Skin epidermis (tissue), 12 donors: Measurements from ENCODE around the gene TRA2A.
"Not testable (repeated sequence)": the region's sequence is repeated elsewhere in the genome, so short reads cannot be mapped to it uniquely, and the experiment has no call there.

ENCODE experiments used
- H3K27ac ChIP-seq, 21 experiments: fragments of 200-600 bp; sonication (generic) in 11 of 21; one replicate each; pipeline ENCODE4 v1.5.0; 2020; ENCODE audit warnings: mild to moderate bottlenecking in 3 of 21, inconsistent platforms in 2 of 21, moderate library complexity in 2 of 21
- H3K4me3 ChIP-seq, 7 experiments: fragments of 200-600 bp; sonication (generic) in 2 of 7; one replicate each; pipeline ENCODE4 v1.5.0; 2020; ENCODE audit warnings: inconsistent platforms in 2 of 7, mild to moderate bottlenecking in 2 of 7, moderate library complexity in 1 of 7

Gene TRA2A

GRCh38 chr7:23531794-23532489 lies at the start of gene TRA2A:
Gene TRA2A (minus strand): TSS chr7:23531981. CDS start chr7:23531824, 157 bp downstream.
- H3K4me3 ChIP-seq, result peak within 1 kb of the TSS; percentile 63 to 95 (median 81)
- peak within 1 kb of the TSS; percentile 91 to 99 (median 98) for H3K27ac ChIP-seq

GRCh38 chr7:23570592-23571200 lies 38.9 kb upstream of the TRA2A start:
- no peak overlapping the region for H3K4me3 ChIP-seq
- H3K27ac ChIP-seq, result no peak overlapping the region

GRCh38 chr7:23558303-23558702 lies 26.5 kb upstream of the TRA2A start:
- Histone ChIP-seq H3K27ac (no peak overlapping the region), H3K4me3 (no peak overlapping the region)

GRCh38 chr7:23547662-23548061 lies 15.9 kb upstream of the TRA2A start:
- Histone ChIP-seq H3K4me3 (no peak overlapping the region), H3K27ac (no peak overlapping the region)

- Histone ChIP-seq H3K4me3 (no peak overlapping the region), H3K27ac (no peak overlapping the region)
Measured at GRCh38 chr7:23546897-23547572, 15.3 kb upstream of the TRA2A start.

- Histone ChIP-seq H3K4me3 (no peak overlapping the region), H3K27ac (no peak overlapping the region)
Measured at GRCh38 chr7:23545493-23545892, 13.7 kb upstream of the TRA2A start.

GRCh38 chr7:23544913-23545354 lies 13.2 kb upstream of the TRA2A start:
- Histone ChIP-seq H3K4me3 (no peak overlapping the region), H3K27ac (no peak overlapping the region)

GRCh38 chr7:23542752-23543151 lies 11.0 kb upstream of the TRA2A start:
- Histone ChIP-seq H3K27ac (no peak overlapping the region), H3K4me3 (no peak overlapping the region)

GRCh38 chr7:23539494-23539907 lies 7.7 kb upstream of the TRA2A start:
- Histone ChIP-seq H3K27ac (peak overlapping the region in 8 of 21 experiments; percentile 14 to 82 (median 50)), H3K4me3 (no peak overlapping the region)

- no peak overlapping the region for H3K4me3 ChIP-seq
- H3K27ac ChIP-seq, result no peak overlapping the region
Measured at GRCh38 chr7:23538301-23538700, 6.5 kb upstream of the TRA2A start.

- Histone ChIP-seq H3K4me3 (no peak overlapping the region), H3K27ac (no peak overlapping the region)
Measured at GRCh38 chr7:23533238-23533604, 1.4 kb upstream of the TRA2A start.

- H3K27ac ChIP-seq, result peak overlapping the region in 19 of 21 experiments; percentile 91 to 99 (median 98)
- peak overlapping the region in 5 of 7 experiments; percentile 63 to 84 (median 79) for H3K4me3 ChIP-seq
Measured at GRCh38 chr7:23532490-23533237, 883 bp upstream of the TRA2A start.

GRCh38 chr7:23531050-23531793 lies 559 bp downstream of the TRA2A start:
- H3K27ac ChIP-seq, result peak overlapping the region; percentile 91 to 99 (median 98)
- peak overlapping the region; percentile 63 to 95 (median 81) for H3K4me3 ChIP-seq

- Histone ChIP-seq H3K27ac (peak overlapping the region in 18 of 21 experiments; percentile 91 to 99 (median 98)), H3K4me3 (peak overlapping the region; percentile 63 to 95 (median 81))
Measured at GRCh38 chr7:23530405-23530804, 1.4 kb downstream of the TRA2A start.

GRCh38 chr7:23529262-23529859 lies 2.4 kb downstream of the TRA2A start:
- Histone ChIP-seq H3K27ac (no peak overlapping the region), H3K4me3 (peak overlapping the region in 3 of 7 experiments; percentile 63 to 95 (median 81))

- H3K27ac ChIP-seq, H3K4me3 ChIP-seq: not testable (repeated sequence)
Measured at GRCh38 chr7:23525611-23526010, 6.2 kb downstream of the TRA2A start.

GRCh38 chr7:23524473-23524872 lies 7.3 kb downstream of the TRA2A start:
- Histone ChIP-seq H3K4me3 (no peak overlapping the region), H3K27ac (no peak overlapping the region)

- H3K4me3 ChIP-seq, result no peak overlapping the region
Measured at GRCh38 chr7:23523486-23524075, 8.2 kb downstream of the TRA2A start.

GRCh38 chr7:23520582-23520981 lies 11.2 kb downstream of the TRA2A start:
- Histone ChIP-seq H3K27ac (no peak overlapping the region), H3K4me3 (no peak overlapping the region)

More at GRCh38 chr7:23523486-23524075, 8.2 kb downstream of the TRA2A start:
- H3K27ac ChIP-seq, result no peak overlapping the region
